K562 treated with DMSO at 1 percent for 24 hours (cell line): Measurements from ENCODE around the gene MDH1. TPM values are rescaled to one million over a fixed set of nuclear protein-coding genes. Genes with fewer than 3 reads are reported as not detected.

Experiments used
- total RNA-seq: library from RNA; unstranded; fragments of 300-600 nt; gene quantifications from 2 replicates; pipeline ENCODE4 v1.2.3, GENCODE V29; 2022; ENCODE audit warnings: low read depth; ENCODE audit not compliant: insufficient read depth

Gene MDH1
- total RNA-seq = 193 and 228 TPM in 2 replicates

GRCh38 chr2:63588385-63589147, at the start of gene MDH1, which contains the start of gene WDPCP:
Gene MDH1 (plus strand): TSS chr2:63588963. CDS start chr2:63589044, 81 bp downstream.
Gene WDPCP (minus strand): TSS chr2:63588477. CDS start chr2:63588271, 206 bp downstream.

Other genes with a start within 250 kb of the MDH1 start
- gene WDPCP, start 486 bp upstream of the MDH1 start, total RNA-seq = 3.0 and 3.2 TPM in 2 replicates